Subcutaneous abdominal adipose tissue (tissue), 5 donors: ENCODE measurements around the gene GOLGB1.

Source experiments
- H3K27ac ChIP-seq: one replicate; pipeline ENCODE4 v1.7.0; 2013; ENCODE audit warnings: low read depth, mild to moderate bottlenecking, inconsistent platforms, low read length, moderate library complexity
- H3K27me3 ChIP-seq, 5 donors: one replicate each; pipeline ENCODE4 v1.7.0; 2013; ENCODE audit warnings: low read length in 5 of 5, inconsistent platforms in 1 of 5; ENCODE audit not compliant: control insufficient read depth in 5 of 5, insufficient read depth in 4 of 5
- H3K36me3 ChIP-seq, 5 donors: one replicate each; pipeline ENCODE4 v1.7.0; 2013; ENCODE audit warnings: low read length in 5 of 5; ENCODE audit not compliant: control insufficient read depth in 5 of 5, insufficient read depth in 5 of 5
- H3K4me1 ChIP-seq, 5 donors: one replicate each; pipeline ENCODE4 v1.7.0; 2013; ENCODE audit warnings: low read length in 5 of 5, mild to moderate bottlenecking in 3 of 5, moderate library complexity in 1 of 5; ENCODE audit not compliant: control insufficient read depth in 5 of 5, insufficient read depth in 5 of 5
- H3K4me3 ChIP-seq, 5 donors: one replicate each; pipeline ENCODE4 v1.7.0; 2013; ENCODE audit warnings: low read length in 5 of 5, low read depth in 1 of 5
- H3K9ac ChIP-seq, 5 donors: one replicate each; pipeline ENCODE4 v1.7.0; 2013; ENCODE audit warnings: low read length in 5 of 5, mild to moderate bottlenecking in 4 of 5, moderate library complexity in 3 of 5
- H3K9me3 ChIP-seq, 5 donors: one replicate each; pipeline ENCODE4 v1.7.0; 2013; ENCODE audit warnings: low read length in 5 of 5; ENCODE audit not compliant: control insufficient read depth in 5 of 5
- donor health status: healthy.
- donor health status: healthy.
- donor health status: healthy.
- donor health status: healthy.
- donor health status: healthy.

GOLGB1 gene

GRCh38 chr3:121661376-121661775 lies 88.2 kb downstream of the GOLGB1 start:
- H3K36me3 ChIP-seq: peaks cover 14 to 48% (median 35%) of the 10 kb centered on the region in 5 donors
- H3K27ac ChIP-seq: peak overlapping the region; percentile 32
- H3K9me3 ChIP-seq: no peaks in the 10 kb centered on the region
- no peak overlapping the region for H3K4me3 ChIP-seq
- H3K4me1 ChIP-seq: peaks cover 3 to 43% (median 25%) of the 10 kb centered on the region in 5 donors
- H3K27me3 ChIP-seq: no peaks in the 10 kb centered on the region
- peak overlapping the region in 1 of 5 donors; percentile 64 for H3K9ac ChIP-seq

DNA sequence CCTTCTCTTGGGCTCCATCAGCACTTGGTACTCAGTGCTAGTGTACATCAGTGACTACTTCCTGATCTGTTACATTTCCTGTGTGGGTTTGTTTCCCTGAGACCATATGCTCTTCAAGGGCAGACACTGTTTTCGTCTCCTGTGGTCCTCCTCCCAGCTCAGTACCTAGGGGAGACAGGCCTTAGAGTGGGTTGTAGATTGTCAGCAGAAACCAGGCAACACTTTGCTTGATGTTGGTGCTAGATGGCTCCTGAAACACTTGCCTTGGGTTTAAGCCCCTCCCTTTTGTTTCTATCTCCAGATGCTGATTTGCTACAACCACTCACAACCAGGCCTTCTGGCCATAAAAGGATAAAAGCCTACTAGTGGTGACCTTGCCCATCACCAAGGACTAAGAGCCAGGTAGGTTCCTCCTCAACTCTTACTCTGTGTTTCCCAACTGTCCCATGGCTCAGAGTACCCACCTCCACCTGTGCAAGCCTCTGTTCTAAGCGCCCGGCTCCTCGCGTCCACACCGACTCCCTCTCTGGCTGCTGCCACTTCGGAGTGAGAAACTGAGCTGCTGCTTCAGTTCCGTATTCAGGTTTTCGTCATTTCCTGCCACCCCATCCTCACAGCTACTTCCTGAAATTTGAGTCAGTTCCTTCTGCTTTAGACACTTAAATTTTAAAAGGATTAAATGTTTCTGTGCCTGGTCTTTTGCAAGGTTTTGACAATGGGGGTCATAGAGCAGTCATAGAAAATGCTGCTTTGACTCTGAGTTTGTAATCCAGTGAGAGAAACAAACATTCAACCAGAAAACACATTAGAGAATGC lies 89.0 kb downstream of the GOLGB1 start, which contains the start of gene HCLS1:
Gene HCLS1, minus strand, starts transcription at position 548 of the 816 bp plus-strand sequence. CDS start 2,556 bp downstream, outside the sequence.
- H3K27me3 ChIP-seq: no peaks in the 10 kb centered on the region
- H3K27ac ChIP-seq: peak within 1 kb of the TSS; percentile 32
- H3K4me3 ChIP-seq: peak within 1 kb of the TSS; percentile 39 to 70 (median 59)

DNA sequence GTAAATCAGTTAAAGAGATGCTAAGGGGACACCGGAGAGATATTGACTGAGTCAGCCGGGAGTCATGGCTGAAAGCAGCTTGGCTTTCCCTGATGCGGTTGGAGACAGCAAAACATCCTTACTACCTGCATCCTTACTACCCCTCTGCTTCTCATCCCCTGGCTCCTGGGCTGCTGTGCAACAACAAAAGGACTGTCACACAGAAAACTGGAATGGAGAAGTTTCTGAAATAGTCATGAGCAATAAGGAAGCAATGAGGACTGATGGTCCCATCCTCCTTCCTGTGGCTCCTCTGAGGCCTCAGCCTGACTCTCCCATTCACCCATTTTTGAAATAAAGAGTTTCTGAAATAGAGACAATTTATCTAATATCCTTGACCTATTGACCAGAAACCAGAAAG lies 90.0 kb downstream of the GOLGB1 start:
- Histone ChIP-seq H3K9ac (no peak overlapping the region), H3K9me3 (no peaks in the 10 kb centered on the region), H3K4me3 (peak overlapping the region in 4 of 5 donors; percentile 58 to 70 (median 64)), H3K4me1 (peaks cover 3 to 43% (median 25%) of the 10 kb centered on the region in 5 donors), H3K36me3 (peaks cover 4 to 37% (median 19%) of the 10 kb centered on the region in 5 donors), H3K27ac (peak overlapping the region; percentile 32), H3K27me3 (no peaks in the 10 kb centered on the region)

More for the DNA sequence above, 89.0 kb downstream of the GOLGB1 start, which contains the start of gene HCLS1:
- Histone ChIP-seq H3K4me1 (peaks cover 3 to 43% (median 25%) of the 10 kb centered on the region in 5 donors), H3K9ac (peak within 1 kb of the TSS in 3 of 5 donors; percentile 6 to 64 (median 57)), H3K9me3 (no peaks in the 10 kb centered on the region), H3K36me3 (peaks cover 8 to 45% (median 27%) of the 10 kb centered on the region in 5 donors)

- Histone ChIP-seq H3K27me3 (no peaks in the 10 kb centered on the region), H3K36me3 (peaks cover 3 to 30% (median 12%) of the 10 kb centered on the region in 5 donors), H3K9ac (no peak overlapping the region), H3K4me3 (peak overlapping the region in 3 of 5 donors; percentile 36 to 59 (median 58)), H3K27ac (no peak overlapping the region), H3K4me1 (peaks cover 3 to 43% (median 25%) of the 10 kb centered on the region in 5 donors), H3K9me3 (no peaks in the 10 kb centered on the region)
Measured at GRCh38 chr3:121658716-121659435, 90.7 kb downstream of the GOLGB1 start.

DNA sequence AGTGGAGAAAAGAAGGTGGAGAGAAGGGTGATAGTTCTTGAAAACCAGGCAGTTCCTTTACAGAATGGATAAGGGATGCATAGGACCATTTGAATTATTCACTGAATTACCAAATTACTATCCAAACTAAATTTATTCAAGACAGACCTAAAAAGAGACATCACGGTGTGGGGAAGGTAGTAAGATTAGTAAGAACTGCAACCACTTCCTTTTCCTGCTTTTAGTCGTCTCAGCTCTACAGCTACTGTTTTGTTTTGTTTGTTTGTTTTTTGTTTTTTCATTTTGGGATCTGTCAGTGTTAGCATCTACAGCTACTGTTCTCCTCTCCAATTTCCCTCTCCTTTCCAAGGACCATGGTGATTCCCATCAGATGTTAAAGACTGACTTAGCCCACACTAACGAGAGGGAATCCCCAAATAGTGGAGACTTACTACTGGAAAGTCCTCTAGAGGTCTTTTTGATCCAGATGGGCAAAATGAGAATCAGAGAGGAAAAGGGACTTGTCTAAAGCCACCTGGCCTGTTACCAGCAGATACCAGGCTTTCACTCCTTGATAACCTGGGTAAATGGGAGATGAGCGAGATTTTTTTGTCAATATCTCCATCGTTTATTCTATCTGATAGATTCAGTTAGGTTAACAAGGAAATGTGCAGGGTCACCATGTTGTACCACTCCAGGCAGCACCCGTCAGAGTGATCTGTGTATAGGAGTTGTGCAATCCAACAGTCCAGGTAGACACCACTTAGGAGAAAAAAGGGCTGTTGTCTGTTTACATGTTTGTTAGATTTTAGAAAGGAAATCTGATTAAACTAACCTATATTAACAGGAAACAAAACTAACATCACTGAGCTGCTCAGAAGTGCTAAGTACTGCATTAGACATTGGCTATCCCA lies 94.8 kb downstream of the GOLGB1 start:
- Histone ChIP-seq H3K9ac (no peak overlapping the region), H3K9me3 (peaks cover 0 to 3% (median 0%) of the 10 kb centered on the region in 5 donors), H3K4me3 (no peak overlapping the region), H3K36me3 (peaks cover 0 to 16% (median 4%) of the 10 kb centered on the region in 5 donors), H3K4me1 (peaks cover under 1 to 19% (median 8%) of the 10 kb centered on the region in 5 donors), H3K27ac (no peak overlapping the region), H3K27me3 (no peaks in the 10 kb centered on the region)

DNA sequence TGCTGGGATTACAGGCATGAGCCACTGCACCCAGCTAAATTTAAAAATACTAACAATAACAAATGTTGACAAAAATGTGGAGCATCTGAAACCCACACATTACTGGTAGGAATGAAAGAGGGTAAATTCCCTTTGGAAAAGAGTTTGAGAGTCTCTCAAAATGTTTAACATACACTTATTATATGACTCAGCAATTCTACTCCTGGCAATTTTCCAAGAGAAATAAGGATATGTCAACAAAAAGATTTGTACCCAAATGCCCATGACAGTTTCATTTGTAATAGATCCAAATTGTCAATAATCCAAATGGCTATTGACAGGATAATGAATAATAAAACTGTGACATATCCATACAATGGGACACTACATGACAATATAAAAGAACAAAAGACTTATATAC lies 97.9 kb downstream of the GOLGB1 start:
- Histone ChIP-seq H3K27me3 (no peaks in the 10 kb centered on the region), H3K9ac (no peak overlapping the region), H3K36me3 (peaks cover 0 to 5% (median 0%) of the 10 kb centered on the region in 5 donors), H3K4me1 (peaks cover 3 to 18% (median 10%) of the 10 kb centered on the region in 5 donors), H3K27ac (no peak overlapping the region), H3K9me3 (peaks cover 0 to 3% (median 0%) of the 10 kb centered on the region in 5 donors), H3K4me3 (no peak overlapping the region)

GRCh38 chr3:121649645-121650044 lies 99.9 kb downstream of the GOLGB1 start:
- H3K27ac ChIP-seq: no peak overlapping the region
- no peak overlapping the region for H3K4me3 ChIP-seq
- H3K4me1 ChIP-seq: peaks cover 3 to 18% (median 10%) of the 10 kb centered on the region in 5 donors
- peaks cover 0 to 8% (median 4%) of the 10 kb centered on the region in 5 donors for H3K36me3 ChIP-seq
- H3K9ac ChIP-seq: no peak overlapping the region
- peaks cover 0 to 3% (median 0%) of the 10 kb centered on the region in 5 donors for H3K9me3 ChIP-seq
- no peaks in the 10 kb centered on the region for H3K27me3 ChIP-seq

DNA sequence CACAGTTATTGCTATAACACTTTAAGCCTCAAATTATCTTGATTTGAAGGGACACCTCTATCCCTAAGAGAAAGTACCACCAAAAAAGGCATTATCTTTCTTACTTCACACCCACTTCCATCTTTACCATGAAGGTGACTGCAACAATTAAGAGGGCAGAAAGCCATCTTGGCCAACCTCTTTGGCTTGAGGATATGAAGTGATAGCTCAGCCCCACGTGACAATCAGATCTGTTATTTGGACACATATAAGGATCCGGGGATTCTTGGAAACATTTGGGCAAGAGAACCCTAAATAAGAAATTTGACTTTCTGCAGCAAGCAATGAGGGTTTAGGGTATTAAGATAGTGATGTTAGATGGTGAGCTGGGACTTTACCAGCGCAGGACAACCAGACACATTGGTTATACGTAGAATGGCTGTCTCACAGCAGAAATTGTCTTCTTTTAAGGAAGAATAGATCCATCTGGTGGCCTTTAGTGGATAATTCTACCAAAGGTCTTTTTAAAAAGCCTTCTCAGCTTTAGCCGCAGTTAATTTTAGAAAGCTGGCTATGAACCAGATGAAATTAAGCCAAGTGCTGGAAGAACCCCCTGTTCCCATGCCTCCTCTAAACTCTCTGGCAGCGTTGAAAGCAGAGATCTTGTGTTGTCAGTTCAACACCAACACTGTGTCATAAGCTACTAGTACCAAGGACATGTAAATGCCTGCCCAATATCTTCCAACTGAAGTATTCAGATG lies 101.2 kb downstream of the GOLGB1 start:
- peak overlapping the region in 3 of 5 donors; percentile 5 to 53 (median 41) for H3K9ac ChIP-seq
- H3K36me3 ChIP-seq: peaks cover 0 to 20% (median 10%) of the 10 kb centered on the region in 5 donors
- peaks cover 3 to 18% (median 10%) of the 10 kb centered on the region in 5 donors for H3K4me1 ChIP-seq
- peak overlapping the region; percentile 39 for H3K27ac ChIP-seq
- H3K4me3 ChIP-seq: peak overlapping the region in 3 of 5 donors; percentile 21 to 25 (median 23)
- peaks cover 0 to 3% (median 0%) of the 10 kb centered on the region in 5 donors for H3K9me3 ChIP-seq
- no peaks in the 10 kb centered on the region for H3K27me3 ChIP-seq
